ENCODE data around the gene HEPN1.

Gene HEPN1

GRCh38 chr11:124918950-124919349, at the start of gene HEPN1:
Gene HEPN1 (plus strand): TSS chr11:124919250.
- DNase-seq: no peak

- no peak for DNase-seq
Measured at GRCh38 chr11:124869331-124869730, 49.7 kb upstream of the HEPN1 start.

GRCh38 chr11:124869856-124870387, 49.1 kb upstream of the HEPN1 start:
- DNase-seq: no peak

GRCh38 chr11:124870430-124870829, 48.6 kb upstream of the HEPN1 start:
- no peak for DNase-seq

GRCh38 chr11:124872280-124872679, 46.8 kb upstream of the HEPN1 start:
- DNase-seq: no peak

- no peak for DNase-seq
Measured at GRCh38 chr11:124872741-124873140, 46.3 kb upstream of the HEPN1 start.

GRCh38 chr11:124873951-124874350, 45.1 kb upstream of the HEPN1 start:
- DNase-seq: no peak

- no peak for DNase-seq
Measured at GRCh38 chr11:124874571-124875255, 44.3 kb upstream of the HEPN1 start.

- DNase-seq: no peak
Measured at GRCh38 chr11:124875401-124875800, 43.6 kb upstream of the HEPN1 start.

- peak; percentile 73 to 79 for DNase-seq
Measured at GRCh38 chr11:124875943-124876817, 42.9 kb upstream of the HEPN1 start.

- no peak for DNase-seq
Measured at GRCh38 chr11:124876818-124877630, 42.0 kb upstream of the HEPN1 start.

- no peak for DNase-seq
Measured at GRCh38 chr11:124877631-124877909, 41.5 kb upstream of the HEPN1 start.

GRCh38 chr11:124877910-124878758, 40.9 kb upstream of the HEPN1 start:
- DNase-seq: no peak

- DNase-seq: no peak
Measured at GRCh38 chr11:124878759-124879492, 40.1 kb upstream of the HEPN1 start.

- DNase-seq: no peak
Measured at GRCh38 chr11:124879493-124880289, 39.4 kb upstream of the HEPN1 start.

- no peak for DNase-seq
Measured at GRCh38 chr11:124880290-124880611, 38.8 kb upstream of the HEPN1 start.

GRCh38 chr11:124880958-124881357, 38.1 kb upstream of the HEPN1 start:
- DNase-seq: no peak

GRCh38 chr11:124882339-124883071, 36.5 kb upstream of the HEPN1 start:
- DNase-seq: no peak

GRCh38 chr11:124884340-124884739, 34.7 kb upstream of the HEPN1 start:
- DNase-seq: no peak

- DNase-seq: no peak
Measured at GRCh38 chr11:124884869-124885479, 34.1 kb upstream of the HEPN1 start.
